Measurements from ENCODE around the gene DNASE2.
A peak's percentile ranks its signal among the peaks of the same experiment; 100 is the strongest.

Gene DNASE2

GRCh38 chr19:12833418-12833737 is 47.9 kb downstream of the DNASE2 start:
- no peak for DNase-seq

DNA sequence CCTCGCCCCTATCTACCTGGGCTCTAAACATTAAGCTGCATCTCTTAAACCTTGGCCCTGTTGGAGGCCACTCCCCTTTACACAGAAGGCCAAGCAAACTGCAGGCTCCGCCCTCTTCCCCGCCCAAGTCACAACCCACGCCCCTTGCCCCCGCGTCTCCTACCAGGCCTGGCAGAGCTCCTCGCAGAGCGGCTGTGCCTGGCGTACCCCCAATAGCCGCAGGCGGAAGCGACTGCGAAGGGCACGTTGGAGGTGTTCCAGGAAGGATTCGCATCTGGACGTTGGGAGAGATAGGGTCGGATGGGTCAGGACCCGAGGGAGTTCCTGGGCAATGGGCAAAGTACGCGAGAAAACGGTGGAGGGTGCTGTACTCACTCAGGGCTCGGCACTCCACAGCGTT is 52.8 kb downstream of the DNASE2 start:
- DNase-seq = peak; percentile 40

DNA sequence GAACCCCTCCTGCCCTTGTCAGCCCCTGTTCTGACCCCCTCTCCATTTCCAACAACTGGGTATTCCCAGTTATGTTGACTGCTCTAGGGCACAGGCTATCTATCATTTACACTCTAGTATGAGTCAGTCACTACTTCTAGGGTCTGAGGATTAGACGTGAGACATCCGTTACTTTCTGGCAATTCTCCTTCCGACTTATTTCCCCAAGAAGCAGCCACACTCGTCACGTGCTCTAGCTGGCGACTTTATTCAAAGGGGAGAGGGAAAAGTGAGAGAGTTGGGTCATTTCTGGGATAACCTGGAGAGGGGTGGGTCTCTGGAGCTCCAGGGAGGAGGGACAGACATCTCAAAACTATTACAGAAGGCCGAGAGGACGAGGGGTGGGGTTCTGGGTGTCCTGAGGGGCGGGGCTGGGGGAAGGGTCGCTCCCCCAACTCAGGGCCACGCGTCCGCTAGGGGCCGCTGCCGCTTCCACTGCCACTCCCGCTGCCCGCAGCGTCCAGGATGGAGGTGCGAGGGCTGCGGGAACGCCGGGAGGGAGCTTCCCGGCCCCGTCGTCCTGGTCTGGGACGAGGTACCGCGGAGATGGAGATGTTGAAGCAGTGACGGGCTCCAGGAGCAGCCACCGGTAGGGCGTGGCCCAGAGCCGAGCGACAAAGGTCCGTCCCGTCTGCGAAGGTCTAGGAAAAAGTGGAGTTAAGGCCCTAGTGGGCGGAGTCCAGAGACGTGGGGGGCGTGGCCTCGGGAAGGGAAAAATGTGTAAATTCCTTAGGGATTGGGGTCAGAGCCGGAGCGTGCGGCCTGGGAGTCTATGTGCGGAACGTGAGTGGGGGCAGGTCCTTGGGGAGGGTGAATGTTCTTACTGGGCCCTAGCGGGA is 55.8 kb downstream of the DNASE2 start:
- peak; percentile 39 for DNase-seq
